NCI-H1930 (cell line): ENCODE data around the gene HOXD10.

Experiments
- DNase-seq, 2 experiments: peaks; one replicate each; lab custom pipeline; 2025; lab: John Stamatoyannopoulos, UW

The HOXD10 gene

GRCh38 chr2:176096243-176096985 is 20.2 kb upstream of the HOXD10 start:
- DNase-seq = no peak

GRCh38 chr2:176096986-176097819 is 19.4 kb upstream of the HOXD10 start:
- DNase-seq = peak; percentile 86

DNA sequence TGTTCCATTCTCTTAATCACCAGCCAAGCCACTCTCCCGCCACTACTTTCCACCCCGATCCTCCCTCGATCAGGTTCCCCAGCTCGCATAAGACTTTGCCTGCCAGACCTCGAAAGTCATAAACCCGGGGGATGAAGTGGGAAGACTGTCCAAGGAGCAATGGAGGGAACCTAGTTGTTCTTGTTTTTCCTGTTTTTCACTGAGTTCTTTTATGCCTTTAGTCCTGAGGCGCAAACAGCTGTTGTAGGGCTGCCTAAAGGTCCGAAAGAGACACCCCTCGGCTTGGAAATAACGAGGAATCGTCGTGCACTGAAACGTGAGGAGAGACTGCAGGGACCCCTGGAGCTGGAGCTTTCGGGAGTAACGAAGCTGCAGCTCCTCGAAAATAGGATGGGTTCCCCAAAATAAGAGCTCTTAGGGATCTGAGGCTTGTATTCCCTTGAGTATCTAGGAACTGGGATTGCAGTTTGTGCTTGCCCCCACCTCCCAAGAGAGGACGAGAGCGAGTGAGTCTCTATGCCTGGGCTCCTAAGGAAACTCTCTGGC is 18.7 kb upstream of the HOXD10 start:
- no peak for DNase-seq

DNA sequence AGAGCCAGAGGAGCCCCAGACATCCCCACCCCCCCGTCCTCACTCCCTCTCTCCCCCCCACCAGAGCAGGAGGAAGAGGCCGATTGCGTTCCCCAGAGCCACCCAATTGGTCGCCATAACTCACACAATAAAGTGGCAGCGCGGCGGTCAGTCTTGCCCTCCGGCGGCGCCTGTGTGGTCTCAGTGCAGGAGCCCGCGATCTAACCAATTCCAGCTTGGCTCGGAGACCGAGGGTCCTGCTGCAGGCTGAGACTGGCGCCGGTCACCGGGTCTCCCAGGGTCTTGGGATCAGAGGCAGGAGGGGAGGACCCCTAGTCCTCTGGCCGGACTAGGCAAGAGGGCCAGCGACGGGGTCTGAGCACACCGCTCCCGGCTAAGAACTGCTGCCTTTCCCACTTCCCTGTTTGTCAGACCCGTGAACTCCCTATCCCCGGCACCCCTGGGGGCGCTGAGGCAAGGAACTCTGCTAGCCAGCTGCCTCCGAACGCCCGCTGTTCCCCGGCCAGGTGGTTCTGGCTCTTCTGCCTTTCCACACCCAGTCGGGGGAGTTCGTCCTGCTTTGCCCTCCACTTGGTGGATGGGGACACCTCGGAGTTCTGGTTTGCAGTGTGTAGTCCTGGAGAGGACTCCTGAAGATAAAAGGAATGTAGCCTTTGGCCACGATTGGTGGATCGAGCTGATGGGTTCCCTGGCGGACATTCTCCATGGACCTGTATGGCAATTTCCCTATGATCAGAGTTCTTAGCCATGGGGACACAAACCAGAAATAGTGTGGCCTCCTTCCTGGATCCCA is 18.0 kb upstream of the HOXD10 start:
- no peak for DNase-seq

- no peak for DNase-seq
These were observed 17.3 kb upstream of the HOXD10 start for GRCh38 chr2:176099159-176099727.

DNA sequence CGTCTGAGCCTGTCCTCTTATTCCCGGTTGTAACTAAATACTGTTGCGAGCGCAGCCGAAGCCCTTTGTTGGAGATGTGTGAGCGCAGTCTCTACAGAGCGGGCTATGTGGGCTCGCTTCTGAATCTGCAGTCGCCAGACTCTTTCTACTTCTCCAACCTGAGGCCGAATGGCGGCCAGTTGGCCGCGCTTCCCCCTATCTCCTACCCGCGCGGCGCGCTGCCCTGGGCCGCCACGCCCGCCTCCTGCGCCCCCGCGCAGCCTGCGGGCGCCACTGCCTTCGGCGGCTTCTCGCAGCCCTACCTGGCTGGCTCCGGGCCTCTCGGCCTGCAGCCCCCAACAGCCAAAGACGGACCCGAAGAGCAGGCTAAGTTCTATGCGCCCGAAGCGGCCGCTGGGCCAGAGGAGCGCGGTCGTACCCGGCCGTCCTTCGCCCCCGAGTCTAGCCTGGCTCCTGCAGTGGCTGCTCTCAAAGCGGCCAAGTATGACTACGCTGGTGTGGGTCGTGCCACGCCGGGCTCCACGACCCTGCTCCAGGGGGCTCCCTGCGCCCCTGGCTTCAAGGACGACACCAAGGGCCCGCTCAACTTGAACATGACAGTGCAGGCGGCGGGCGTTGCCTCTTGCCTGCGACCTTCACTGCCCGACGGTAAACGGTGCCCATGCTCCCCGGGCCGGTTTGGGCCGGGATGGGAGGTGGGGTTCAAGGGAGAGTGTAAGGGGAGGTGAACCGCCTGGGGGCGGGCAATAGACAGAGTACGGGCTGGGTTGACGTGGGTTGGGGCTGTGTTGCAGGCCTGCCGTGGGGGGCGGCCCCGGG is 16.6 kb upstream of the HOXD10 start, which contains the start of gene HOXD12:
Gene HOXD12 (plus strand): TSS at position 68 of the 819 bp plus-strand sequence. CDS start 7 bp downstream, at position 75.
- DNase-seq = no peak

DNA sequence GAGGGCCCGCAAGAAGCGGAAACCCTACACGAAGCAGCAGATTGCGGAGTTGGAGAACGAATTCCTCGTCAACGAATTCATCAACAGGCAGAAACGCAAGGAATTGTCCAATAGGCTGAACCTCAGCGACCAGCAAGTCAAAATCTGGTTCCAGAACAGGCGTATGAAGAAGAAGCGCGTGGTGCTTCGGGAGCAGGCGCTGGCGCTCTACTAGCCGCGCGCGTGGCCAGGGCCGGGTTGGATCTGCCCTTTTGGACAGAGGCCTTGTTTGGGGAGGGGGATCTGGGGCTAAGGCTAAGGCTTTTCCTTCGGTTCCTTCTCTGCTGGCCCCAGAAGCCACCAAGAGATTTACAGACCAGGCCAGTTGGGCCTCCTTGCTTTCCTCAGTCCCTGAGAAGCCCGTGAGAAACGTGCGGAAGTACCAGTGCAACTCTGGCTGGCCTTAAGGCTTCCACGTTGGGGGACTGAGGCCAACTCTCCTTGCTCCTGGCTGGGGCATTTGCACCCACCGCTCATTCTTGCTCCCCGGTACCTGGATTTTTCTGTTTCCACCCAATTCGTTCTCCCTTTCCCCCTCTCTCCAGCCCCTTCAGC is 15.9 kb upstream of the HOXD10 start:
- DNase-seq = no peak

GRCh38 chr2:176101216-176101830 is 15.3 kb upstream of the HOXD10 start:
- no peak for DNase-seq

GRCh38 chr2:176101842-176102241 is 14.7 kb upstream of the HOXD10 start:
- no peak for DNase-seq

- DNase-seq = no peak
These were observed 14.2 kb upstream of the HOXD10 start for GRCh38 chr2:176102309-176102866.

GRCh38 chr2:176103194-176103593 is 13.4 kb upstream of the HOXD10 start:
- DNase-seq = no peak

DNA sequence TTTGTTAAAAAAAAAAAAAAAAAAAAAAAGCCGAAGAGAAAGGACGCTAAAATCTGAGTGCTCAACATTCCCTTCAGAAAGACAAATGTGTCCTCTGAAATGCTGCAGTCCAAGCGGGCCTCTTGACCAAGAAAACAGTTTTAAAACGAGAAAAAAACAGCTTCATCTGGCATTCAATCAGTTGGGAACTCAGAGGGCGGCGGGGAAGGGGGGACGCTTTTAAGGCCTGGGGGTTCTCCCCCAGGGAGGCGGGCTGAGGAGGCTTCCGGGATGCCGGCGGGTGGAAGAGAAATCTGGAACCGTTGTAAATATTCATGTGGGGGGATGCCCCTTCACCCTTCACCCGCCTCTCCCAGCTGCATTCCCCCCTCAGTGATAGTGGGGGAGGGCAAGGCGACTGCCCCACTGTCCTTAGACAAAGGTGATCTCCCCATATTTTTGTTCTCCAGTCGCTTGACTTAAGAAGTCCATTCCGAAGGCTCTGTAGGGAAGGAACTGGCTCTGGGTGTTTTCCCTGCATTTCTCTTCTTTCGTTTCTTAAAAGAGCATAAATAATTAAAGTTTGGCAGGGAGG is 12.7 kb upstream of the HOXD10 start:
- DNase-seq = no peak

DNA sequence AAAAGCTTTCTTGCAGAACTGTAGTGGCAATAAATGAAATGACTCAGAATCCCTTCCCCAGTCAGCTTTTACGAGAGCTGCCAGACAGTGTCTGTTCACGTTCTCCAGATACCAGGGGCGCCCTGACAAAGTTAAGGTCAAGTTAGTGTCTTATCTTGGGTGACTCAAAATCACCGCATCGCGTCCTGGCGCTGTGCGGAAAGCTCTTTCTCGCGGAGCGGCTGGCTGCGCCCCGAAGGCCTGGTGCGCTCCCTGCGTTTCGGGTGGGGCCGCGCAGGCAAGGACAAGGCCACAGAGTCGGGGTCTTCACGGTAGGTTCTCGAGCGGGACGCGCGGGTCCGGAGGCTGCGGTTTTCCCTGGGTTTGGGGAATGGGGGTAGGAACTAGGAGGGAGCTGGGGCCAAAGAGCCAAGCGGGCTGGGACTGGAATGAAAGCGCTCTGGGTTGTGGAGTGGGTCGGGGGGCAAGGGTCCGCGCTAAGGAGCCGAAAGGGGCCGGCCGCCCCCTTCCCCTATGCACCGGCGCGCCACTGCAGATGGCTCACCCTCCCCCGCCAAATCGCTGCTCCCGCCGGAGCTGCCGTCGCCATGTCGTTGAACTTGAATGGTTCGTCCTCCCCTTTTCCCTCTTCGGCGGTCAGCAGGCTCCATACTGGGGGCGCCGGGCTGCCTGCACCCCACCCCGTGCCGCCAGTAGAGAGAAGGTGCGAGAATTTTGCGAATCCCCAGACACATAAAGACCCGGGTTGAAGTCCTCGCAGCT is 12.1 kb upstream of the HOXD10 start:
- DNase-seq = no peak

- no peak for DNase-seq
These were observed 11.4 kb upstream of the HOXD10 start for GRCh38 chr2:176105078-176105729.

- no peak for DNase-seq
These were observed 10.6 kb upstream of the HOXD10 start for GRCh38 chr2:176105730-176106580.

GRCh38 chr2:176106581-176107539 is 9.7 kb upstream of the HOXD10 start, which contains the start of gene HOXD11:
TSS of gene HOXD11 (plus strand) at chr2:176107280. CDS start at chr2:176107356, 76 bp downstream.
- DNase-seq = peak; percentile 82 to 84
